NCI-H2081 (cell line): ENCODE measurements around the gene STRA8.
A peak's percentile ranks its signal among the peaks of the same experiment; 100 is the strongest.

Experiments
- DNase-seq, 2 experiments: peaks; one replicate each; lab custom pipeline; 2025; lab: John Stamatoyannopoulos, UW

Gene STRA8

GRCh38 chr7:135269921-135270320 is 36.3 kb downstream of the STRA8 start:
- no peak for DNase-seq

DNA sequence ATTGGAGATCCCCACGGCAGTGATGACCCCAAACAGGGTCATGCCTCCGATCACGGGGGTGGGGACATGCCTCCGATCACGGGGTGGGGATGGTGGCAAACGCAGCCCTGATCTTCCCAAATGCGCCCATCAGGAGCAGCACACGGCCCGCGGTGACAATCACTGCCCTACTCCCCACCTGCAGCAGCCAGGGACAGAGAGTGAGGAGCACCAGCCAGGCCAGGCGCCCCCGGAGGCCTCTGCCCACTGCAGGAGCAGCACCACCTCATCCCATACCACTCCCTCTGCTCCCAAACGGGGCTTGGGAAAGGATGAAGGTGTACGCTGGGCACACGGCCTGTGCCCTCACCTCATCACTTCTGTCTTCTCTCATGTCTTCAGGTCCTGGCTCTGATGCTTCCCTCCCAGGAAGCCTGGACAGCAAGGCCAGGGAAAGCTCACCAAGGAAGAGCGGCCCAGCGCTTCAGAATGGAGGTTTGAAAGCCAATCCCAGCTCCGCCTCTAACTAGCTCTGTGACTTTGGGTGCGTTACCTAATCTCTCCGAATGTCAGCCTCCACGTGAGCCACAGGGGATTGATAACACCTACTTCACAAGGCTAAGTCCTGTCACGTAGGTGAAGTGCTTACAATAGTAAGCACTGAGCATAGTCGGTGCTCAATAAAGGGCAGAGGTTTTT is 37.1 kb downstream of the STRA8 start:
- no peak for DNase-seq

- DNase-seq, result no peak
These were observed 37.6 kb downstream of the STRA8 start for GRCh38 chr7:135271255-135271615.

DNA sequence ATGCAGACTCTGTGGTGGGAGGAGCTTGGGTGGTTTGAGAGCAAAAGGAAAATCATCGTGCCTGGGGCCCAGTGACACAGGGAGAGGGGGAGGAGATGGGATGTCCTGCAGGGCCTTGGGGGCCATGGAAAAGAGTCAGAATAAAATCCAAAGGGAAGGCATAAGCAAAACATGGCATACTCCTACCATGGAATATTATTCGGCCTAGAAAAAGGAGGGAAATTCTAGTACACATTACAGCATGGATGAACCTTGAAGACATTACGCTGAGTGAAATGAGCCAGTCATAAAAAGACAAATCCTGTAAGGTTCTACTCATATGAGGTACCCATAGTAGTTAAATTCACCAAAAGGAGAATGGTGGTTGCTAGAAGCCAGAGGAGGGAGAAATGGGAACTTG is 38.7 kb downstream of the STRA8 start:
- DNase-seq, result no peak

- no peak for DNase-seq
These were observed 39.9 kb downstream of the STRA8 start for GRCh38 chr7:135273581-135273980.

- DNase-seq, result peak; percentile 86 to 89
These were observed 41.0 kb downstream of the STRA8 start for GRCh38 chr7:135274495-135275268.

DNA sequence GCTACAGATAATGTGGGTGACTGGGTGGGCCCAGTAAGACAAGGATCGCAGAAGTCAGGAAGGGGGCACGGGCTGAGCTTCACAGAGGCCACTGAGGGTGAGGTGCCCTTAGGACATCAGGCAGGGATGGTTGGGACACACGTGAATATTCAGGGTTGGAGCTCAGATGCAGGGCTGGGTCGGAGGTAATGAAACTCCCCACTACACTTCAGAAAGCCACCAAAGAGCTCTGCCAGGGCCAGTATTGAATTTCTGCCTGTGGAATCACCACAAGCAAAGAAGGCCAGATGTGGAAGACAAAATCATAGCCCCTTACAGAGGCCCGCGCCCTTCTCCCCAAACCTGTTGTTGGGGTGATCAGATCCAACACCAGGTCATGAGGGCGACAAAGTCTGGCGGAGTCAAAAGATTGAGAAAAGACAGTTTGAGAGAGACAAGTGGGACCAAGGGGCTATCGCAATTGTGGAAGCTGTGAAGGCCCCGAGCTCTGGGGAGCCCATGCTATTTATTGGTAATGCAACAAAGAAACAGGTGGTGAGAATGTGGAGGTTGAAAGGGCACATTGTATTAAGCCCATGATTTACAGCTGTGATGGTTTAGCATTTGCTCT is 42.4 kb downstream of the STRA8 start:
- DNase-seq, result no peak

DNA sequence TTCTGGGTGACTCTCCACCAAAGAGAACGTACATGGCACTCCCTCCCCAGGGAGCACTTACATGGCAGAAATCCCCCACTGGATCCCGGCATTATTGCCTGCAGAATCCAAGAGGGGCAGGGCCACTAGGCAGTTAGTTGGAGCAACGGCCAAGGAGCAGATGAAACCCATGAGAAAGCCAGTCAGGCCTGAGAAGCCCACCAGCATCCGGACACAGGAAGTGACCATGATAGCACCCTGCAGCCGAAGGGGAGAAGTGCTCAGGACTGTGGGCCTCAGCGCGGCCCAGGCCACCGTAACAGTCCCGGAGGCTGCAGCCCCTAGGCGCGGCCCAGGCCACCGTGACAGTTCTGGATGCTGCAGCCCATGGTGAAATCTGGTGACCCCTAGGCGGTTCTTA is 43.5 kb downstream of the STRA8 start:
- no peak for DNase-seq

GRCh38 chr7:135281363-135281949 is 47.8 kb downstream of the STRA8 start:
- DNase-seq, result peak; percentile 87 to 88

DNA sequence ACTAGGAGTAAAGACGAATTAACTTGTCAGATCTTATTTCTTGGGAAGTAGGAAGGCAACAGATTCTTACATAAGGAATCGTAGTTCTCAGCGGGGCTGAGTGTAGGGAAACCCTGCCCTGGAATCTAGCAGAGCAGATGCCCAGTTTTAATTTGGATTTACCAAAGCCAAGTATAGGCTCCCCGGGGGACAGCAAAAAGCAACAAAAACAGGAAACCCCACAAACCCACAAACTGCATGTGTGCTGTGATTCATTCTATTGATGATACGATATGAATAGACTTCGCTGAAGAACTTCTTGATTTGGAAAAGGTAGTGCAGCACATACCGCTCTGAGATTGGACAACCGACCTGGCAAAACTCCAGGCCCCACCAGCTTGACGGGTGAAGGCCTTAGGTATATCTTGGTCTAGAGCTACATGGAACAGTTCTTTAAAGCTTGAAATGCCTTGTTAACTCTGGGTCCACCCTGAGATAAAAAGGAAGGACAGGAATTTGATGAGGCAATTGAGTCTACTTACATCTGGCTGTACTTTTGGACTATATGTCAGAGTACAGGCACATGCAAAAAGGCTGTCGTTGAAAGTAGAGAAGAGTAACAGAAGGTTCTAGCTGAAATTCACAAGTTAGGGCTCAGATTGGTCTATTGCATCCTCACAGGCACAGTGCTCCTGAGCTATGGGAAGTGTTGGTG is 49.1 kb downstream of the STRA8 start:
- DNase-seq, result no peak

DNA sequence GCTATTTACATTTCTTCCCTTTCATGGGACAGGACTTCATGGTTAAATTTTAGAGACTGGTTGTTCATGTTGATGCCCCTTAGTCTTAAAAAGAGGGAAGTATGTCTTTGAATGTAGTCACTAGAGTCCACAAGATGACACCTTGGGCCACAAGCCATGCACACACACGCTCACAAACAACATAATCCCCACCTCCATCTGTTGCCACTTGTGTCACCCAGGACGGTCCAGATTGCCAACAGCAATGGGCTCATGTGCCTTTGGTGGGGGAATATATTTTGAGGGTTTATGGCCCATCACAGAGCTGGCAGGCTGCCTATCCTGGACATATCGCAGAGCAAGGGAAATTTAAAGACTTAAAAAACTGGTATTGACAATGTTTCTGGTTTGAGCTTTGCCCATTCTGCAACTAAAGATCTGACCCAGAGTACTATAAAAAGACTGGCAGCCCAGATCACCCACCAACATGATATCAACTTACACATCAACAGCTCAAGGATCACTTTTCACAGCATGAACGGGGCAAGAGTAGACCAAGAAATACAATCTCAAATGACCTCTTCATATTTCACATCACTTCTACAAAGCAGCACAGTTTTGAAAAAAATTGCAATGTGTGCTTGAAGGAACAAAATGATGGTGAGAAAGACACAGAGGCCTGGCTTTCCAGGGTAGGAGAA is 50.5 kb downstream of the STRA8 start:
- no peak for DNase-seq

DNA sequence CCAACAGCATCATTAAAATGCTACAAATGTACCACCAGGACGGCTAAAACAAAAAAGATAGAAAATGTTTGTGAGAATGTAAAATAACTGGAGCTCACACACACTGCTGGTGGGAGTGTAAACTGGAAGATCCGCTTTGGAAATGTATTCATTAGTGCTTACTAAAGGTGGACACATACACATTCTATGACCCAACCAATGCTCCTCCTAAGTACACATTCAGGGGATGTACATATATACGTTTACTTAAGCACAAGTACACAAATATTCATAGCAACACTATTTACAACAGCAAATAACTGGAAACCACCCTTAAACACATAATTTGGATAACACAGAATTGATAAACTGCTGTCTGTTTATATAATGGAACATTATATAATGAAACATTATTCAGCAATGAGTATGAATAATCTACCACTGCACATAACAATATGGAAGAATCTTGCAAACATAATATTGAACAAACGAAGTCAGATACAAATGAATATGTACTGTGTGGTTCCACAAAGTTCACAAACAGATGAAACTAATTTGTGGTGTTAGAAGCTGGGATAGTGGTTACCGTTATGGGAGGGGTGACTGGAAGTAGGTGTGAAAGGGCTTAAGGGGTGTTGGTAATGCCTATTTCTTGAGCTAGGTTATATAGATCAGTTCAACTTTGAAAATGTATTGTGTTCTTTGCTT is 52.1 kb downstream of the STRA8 start:
- no peak for DNase-seq

DNA sequence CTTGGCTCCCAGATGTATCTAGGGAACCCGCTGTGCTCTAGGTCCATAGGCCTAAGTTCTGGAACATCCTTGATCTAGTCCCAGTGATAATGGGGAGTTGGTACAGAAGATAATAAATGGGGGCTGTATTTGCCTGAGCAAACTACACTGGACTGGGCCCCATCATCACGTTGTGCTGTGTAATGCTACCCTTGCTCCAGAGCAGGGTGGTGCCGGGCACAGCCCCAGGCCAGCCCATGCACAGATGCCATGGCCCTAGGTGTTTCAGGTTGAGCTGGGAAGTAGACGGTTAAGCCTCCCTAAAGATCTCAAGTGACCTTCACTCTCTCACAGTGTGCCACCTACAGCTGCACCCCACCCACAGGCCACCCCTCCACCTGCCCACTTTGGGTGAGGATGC is 53.2 kb downstream of the STRA8 start:
- no peak for DNase-seq

GRCh38 chr7:135290594-135290993 is 57.0 kb downstream of the STRA8 start:
- DNase-seq, result no peak

DNA sequence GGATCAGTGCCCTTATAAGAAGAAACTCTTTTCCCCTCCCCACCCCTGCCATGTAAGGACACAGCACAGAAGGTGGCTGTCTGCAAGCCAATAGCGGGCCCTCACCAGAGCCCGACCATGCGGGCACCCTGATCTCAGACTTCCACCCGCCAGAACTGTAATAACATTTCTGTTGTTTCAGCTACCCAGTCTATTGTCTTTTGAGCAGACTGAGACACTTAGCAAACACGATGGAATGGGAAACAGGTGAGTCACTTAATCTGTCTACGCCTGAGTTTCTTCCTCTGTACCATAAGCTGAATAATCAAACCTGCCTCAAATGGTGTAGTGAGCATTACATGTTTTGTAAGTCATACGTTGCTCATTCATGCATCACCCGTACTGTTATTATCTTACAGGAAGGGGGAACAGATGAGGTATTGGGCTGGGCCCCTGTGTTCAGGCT is 58.2 kb downstream of the STRA8 start:
- DNase-seq, result peak in 1 of 2 experiments; percentile 56

GRCh38 chr7:135299235-135299634 is 65.6 kb downstream of the STRA8 start:
- DNase-seq, result no peak

DNA sequence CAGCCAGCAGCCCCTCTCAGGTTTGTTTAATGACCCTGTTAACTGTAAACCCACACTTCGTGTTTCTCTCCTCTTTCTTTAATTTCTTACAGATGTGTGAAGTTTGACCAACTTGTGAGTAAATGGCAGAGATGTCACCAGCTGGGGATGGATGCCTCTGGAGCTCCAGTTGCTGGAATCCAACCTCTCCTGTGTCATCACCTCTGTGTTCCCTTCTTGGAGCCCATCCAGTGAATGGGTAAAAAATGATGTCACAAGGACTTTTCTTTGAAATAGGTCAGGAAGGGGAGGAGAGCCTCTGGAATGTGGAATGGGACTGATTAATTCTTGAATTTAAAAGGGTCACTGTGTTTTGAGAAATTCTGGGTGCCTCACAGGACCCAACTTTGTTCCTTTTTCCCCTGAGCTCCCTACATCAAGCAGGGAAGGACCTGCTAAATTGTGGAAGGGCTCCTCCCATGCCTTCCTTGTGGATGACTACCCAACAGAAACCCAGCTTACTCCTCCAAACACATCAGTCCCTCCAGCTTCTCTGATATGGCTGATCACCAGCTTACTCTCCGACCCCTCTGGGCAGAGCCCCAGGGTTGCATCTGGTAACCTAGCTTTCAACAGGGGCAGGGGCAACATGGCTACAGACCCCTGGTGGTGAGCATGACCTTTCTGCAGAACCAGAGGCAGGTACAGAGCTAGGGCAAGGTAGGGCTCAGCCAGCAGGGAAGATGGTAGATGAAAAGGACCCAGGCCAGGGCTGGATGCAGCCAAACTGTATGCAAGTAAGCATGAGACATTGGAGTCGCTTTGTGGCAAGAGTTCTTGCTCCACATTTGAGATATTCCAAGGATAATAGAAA is 67.5 kb downstream of the STRA8 start:
- no peak for DNase-seq
